Fibroblast of lung (primary cell): ENCODE data around the gene SERGEF. TPM values are rescaled to one million over a fixed set of nuclear protein-coding genes. Genes with fewer than 3 reads are reported as not detected.

Source experiments
- DNase-seq, 2 donors: peaks; one replicate each; pipeline versions ENCODE4 v3.0.0 to v3.0.0-alpha.2; 2010; ENCODE audit warnings: low read depth in 2 of 2
- H2AFZ ChIP-seq: 2 replicates; pipeline ENCODE4 v1.5.1; 2012; ENCODE audit warnings: low read length, control low read depth, inconsistent platforms
- H3K27ac ChIP-seq: 2 replicates; pipeline ENCODE4 v1.5.1; 2011; ENCODE audit warnings: low read length, control low read depth; ENCODE audit not compliant: insufficient read depth
- H3K27me3 ChIP-seq: 2 replicates; pipeline ENCODE4 v1.5.1; 2011; ENCODE audit warnings: mild to moderate bottlenecking, low read length; ENCODE audit not compliant: control insufficient read depth, insufficient read depth
- H3K36me3 ChIP-seq: 2 replicates; pipeline ENCODE4 v1.5.1; 2011; ENCODE audit warnings: low read length; ENCODE audit not compliant: control insufficient read depth, insufficient read depth
- H3K4me1 ChIP-seq: 2 replicates; pipeline ENCODE4 v1.5.1; 2011; ENCODE audit warnings: low read length; ENCODE audit not compliant: control insufficient read depth, insufficient read depth; ENCODE audit errors: extremely low read depth
- H3K4me2 ChIP-seq: 2 replicates; pipeline ENCODE4 v1.5.1; 2011; ENCODE audit warnings: low read length, control low read depth; ENCODE audit not compliant: insufficient read depth; ENCODE audit errors: extremely low read depth
- H3K4me3 ChIP-seq, 4 experiments: fragments of 200-600 bp in 1 of 4; sonication (generic) in 1 of 4; replicated peaks in 1 of 4; 2 replicates each; pipeline ENCODE4 v1.5.1; 2011 to 2016; ENCODE audit warnings: low read length in 4 of 4, low read depth in 3 of 4, mild to moderate bottlenecking in 3 of 4, control low read depth in 2 of 4, inconsistent platforms in 1 of 4, mixed read lengths in 1 of 4; ENCODE audit not compliant: insufficient read depth in 1 of 4; ENCODE audit errors: control extremely low read depth in 1 of 4
- H3K79me2 ChIP-seq: 2 replicates; pipeline ENCODE4 v1.5.1; 2012; ENCODE audit warnings: mild to moderate bottlenecking, low read length, inconsistent platforms; ENCODE audit not compliant: control insufficient read depth, insufficient read depth
- H3K9ac ChIP-seq: 2 replicates; pipeline ENCODE4 v1.5.1; 2011; ENCODE audit warnings: mild to moderate bottlenecking, low read length, control low read depth; ENCODE audit not compliant: insufficient read depth
- H3K9me3 ChIP-seq: 2 replicates; pipeline ENCODE4 v1.5.1; 2012; ENCODE audit warnings: low read depth, low read length; ENCODE audit not compliant: control insufficient read depth, insufficient read depth
- H4K20me1 ChIP-seq: 2 replicates; pipeline ENCODE4 v1.5.1; 2011; ENCODE audit warnings: low read length; ENCODE audit not compliant: control insufficient read depth, insufficient read depth; ENCODE audit errors: extremely low read depth
- CTCF ChIP-seq, 2 donors: IDR thresholded peaks in 1 of 2; conservative IDR thresholded peaks in 1 of 2; 1 replicate in 1 of 2; 2 replicates in 1 of 2; pipeline ENCODE4 v1.5.1; 2011 to 2012; ENCODE audit warnings: low read length in 2 of 2, control low read depth in 1 of 2, inconsistent platforms in 1 of 2, low read depth in 1 of 2, mild to moderate bottlenecking in 1 of 2
- EZH2 ChIP-seq: IDR thresholded peaks from 2 replicates; pipeline ENCODE4 v1.5.1; 2012; ENCODE audit warnings: low read length, control low read depth, mild to moderate bottlenecking; ENCODE audit errors: missing control alignments
- polyA plus RNA-seq, 2 donors: library from polyadenylated mRNA; depleted of rRNA in 1 of 2; stranded (reverse) in 1 of 2; unstranded in 1 of 2; fragments of >200 nt; gene quantifications; 2 replicates each; pipeline ENCODE4 v1.2.1, GENCODE V29; 2011 to 2012; ENCODE audit warnings: missing spikeins in 1 of 2
- total RNA-seq: library from RNA; depleted of rRNA; stranded (reverse); fragments of >200 nt; gene quantifications from 2 replicates; pipeline ENCODE4 v1.2.1, GENCODE V29; 2014

SERGEF gene
- total and polyA plus RNA-seq, 2 donors (not counting 1 experiment from before 2014, with no cell fraction given), result 14.5 to 38.5 TPM

DNA sequence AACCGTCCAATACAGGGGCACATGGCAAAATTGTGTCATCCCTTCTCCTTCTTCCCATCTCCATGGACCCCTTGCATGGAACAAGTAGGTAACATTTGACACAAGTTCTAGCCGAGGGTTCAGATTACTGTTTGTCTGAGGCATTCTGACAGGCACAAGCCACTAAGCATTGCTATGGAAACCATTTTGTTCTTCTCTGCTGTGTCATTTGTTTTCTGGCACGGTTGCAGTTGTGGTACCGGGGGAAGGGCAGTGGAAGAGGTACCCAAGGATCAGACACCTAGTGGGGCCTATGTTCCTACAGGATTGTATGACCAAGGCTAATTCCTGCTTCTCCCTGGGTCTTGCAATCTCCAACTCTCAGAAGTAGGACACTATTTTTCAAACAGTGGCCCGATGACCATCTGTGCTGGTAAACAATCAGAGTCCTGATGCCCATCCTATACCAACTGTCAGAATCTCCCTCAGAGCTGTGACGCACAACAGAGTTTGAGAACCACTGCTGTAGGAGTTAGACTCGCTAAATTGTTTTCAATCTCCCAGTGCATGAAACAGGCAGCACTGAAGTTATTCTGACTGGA, 209.0 kb downstream of the SERGEF start:
- H3K36me3 ChIP-seq, result no peaks in the 10 kb centered on the region
- H3K4me2 ChIP-seq, result no peak overlapping the region
- H3K27ac ChIP-seq, result no peak overlapping the region
- H3K4me3 ChIP-seq, result no peak overlapping the region
- DNase-seq, result no peak
- H3K79me2 ChIP-seq, result no peaks in the 10 kb centered on the region
- H3K9me3 ChIP-seq, result no peaks in the 10 kb centered on the region
- no peaks in the 10 kb centered on the region for H3K4me1 ChIP-seq
- TF ChIP-seq CTCF (conservative IDR thresholded peaks at IDR 0.05 in 1 of 2, IDR thresholded peaks at IDR 0.05 in 1 of 2; ENCODE audit: low read depth in 1 of 2, low read length in 2 of 2), result no peak
- TF ChIP-seq EZH2, result no peak
- no peaks in the 10 kb centered on the region for H4K20me1 ChIP-seq
- no peak overlapping the region for H3K9ac ChIP-seq
- no peak overlapping the region for H2AFZ ChIP-seq
- H3K27me3 ChIP-seq, result no peaks in the 10 kb centered on the region

GRCh38 chr11:17802491-17802890, 210.4 kb downstream of the SERGEF start:
- no peak overlapping the region for H3K9ac ChIP-seq
- no peak overlapping the region for H3K27ac ChIP-seq
- DNase-seq, result no peak
- H3K4me2 ChIP-seq, result no peak overlapping the region
- H3K36me3 ChIP-seq, result no peaks in the 10 kb centered on the region
- no peaks in the 10 kb centered on the region for H3K9me3 ChIP-seq
- no peaks in the 10 kb centered on the region for H3K4me1 ChIP-seq
- H3K4me3 ChIP-seq, result no peak overlapping the region
- H3K79me2 ChIP-seq, result no peaks in the 10 kb centered on the region
- H2AFZ ChIP-seq, result no peak overlapping the region
- H4K20me1 ChIP-seq, result no peaks in the 10 kb centered on the region
- TF ChIP-seq CTCF (conservative IDR thresholded peaks at IDR 0.05 in 1 of 2, IDR thresholded peaks at IDR 0.05 in 1 of 2; ENCODE audit: low read depth in 1 of 2, low read length in 2 of 2) (no peak), EZH2 (no peak)
- H3K27me3 ChIP-seq, result no peaks in the 10 kb centered on the region

DNA sequence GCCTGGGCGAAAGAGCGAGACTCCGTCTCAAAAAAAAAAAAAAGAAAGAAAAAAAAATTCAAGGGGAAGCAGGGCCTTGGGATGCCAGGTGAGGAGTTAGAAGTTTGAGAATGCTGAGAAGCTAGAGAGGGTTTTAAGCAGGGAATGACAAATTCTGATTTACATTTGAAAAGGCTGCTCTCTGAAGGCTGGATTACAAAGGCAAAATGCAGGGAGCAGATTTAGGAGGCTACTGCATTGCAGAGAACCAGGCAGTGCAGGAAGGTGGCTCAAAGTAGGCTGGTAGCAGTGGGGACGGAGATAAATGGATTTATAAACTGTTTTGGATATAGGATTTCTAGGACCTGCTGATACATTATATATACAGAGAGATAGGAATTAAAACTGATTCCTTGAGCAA, 211.7 kb downstream of the SERGEF start:
- no peaks in the 10 kb centered on the region for H3K4me1 ChIP-seq
- no peak overlapping the region for H2AFZ ChIP-seq
- no peak overlapping the region for H3K4me3 ChIP-seq
- no peaks in the 10 kb centered on the region for H3K36me3 ChIP-seq
- H3K9ac ChIP-seq, result no peak overlapping the region
- no peak for DNase-seq
- H3K9me3 ChIP-seq, result no peaks in the 10 kb centered on the region
- no peak overlapping the region for H3K4me2 ChIP-seq
- H3K27me3 ChIP-seq, result no peaks in the 10 kb centered on the region
- no peaks in the 10 kb centered on the region for H3K79me2 ChIP-seq
- H4K20me1 ChIP-seq, result no peaks in the 10 kb centered on the region
- no peak for TF ChIP-seq CTCF (conservative IDR thresholded peaks at IDR 0.05 in 1 of 2, IDR thresholded peaks at IDR 0.05 in 1 of 2; ENCODE audit: low read depth in 1 of 2, low read length in 2 of 2)
- no peak for TF ChIP-seq EZH2
- H3K27ac ChIP-seq, result no peak overlapping the region
